ENCODE data around the gene GLIS2.
A peak's percentile ranks its signal among the peaks of the same experiment; 100 is the strongest.

The GLIS2 gene

DNA sequence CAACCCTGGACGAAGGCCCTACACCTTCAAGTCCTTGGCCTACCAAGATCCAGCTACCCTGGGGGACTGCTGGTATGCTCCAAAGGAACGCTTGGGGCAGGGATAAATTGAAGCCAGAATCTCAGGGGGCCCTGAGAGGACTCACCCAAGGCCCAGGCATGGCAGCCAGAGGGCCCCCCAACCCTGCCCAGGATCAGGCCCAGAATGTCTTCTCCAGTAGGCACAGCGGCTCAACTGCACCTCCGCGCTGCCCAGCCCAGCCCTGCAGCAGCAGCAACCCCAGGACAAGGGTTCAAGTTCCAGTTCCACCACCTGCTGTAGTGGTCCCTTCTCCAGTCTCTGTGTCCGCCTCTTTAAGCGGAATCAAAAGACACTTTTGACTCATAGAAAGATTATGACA is 45.3 kb upstream of the GLIS2 start:
- TF ChIP-seq, protein P1, sequence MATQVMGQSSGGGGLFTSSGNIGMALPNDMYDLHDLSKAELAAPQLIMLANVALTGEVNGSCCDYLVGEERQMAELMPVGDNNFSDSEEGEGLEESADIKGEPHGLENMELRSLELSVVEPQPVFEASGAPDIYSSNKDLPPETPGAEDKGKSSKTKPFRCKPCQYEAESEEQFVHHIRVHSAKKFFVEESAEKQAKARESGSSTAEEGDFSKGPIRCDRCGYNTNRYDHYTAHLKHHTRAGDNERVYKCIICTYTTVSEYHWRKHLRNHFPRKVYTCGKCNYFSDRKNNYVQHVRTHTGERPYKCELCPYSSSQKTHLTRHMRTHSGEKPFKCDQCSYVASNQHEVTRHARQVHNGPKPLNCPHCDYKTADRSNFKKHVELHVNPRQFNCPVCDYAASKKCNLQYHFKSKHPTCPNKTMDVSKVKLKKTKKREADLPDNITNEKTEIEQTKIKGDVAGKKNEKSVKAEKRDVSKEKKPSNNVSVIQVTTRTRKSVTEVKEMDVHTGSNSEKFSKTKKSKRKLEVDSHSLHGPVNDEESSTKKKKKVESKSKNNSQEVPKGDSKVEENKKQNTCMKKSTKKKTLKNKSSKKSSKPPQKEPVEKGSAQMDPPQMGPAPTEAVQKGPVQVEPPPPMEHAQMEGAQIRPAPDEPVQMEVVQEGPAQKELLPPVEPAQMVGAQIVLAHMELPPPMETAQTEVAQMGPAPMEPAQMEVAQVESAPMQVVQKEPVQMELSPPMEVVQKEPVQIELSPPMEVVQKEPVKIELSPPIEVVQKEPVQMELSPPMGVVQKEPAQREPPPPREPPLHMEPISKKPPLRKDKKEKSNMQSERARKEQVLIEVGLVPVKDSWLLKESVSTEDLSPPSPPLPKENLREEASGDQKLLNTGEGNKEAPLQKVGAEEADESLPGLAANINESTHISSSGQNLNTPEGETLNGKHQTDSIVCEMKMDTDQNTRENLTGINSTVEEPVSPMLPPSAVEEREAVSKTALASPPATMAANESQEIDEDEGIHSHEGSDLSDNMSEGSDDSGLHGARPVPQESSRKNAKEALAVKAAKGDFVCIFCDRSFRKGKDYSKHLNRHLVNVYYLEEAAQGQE (IDR thresholded peaks at IDR 0.05; ENCODE audit: insufficient replicate concordance, low read depth) = no peak
- no peak for TF ChIP-seq CTCF (IDR thresholded peaks at IDR 0.05; ENCODE audit: insufficient read depth, low read length)
- Histone ChIP-seq H3K4me3 (replicated peaks; ENCODE audit: insufficient read depth, low read length) (peak overlapping the region; percentile 74), H3K27me3 (ENCODE audit: insufficient read depth, poor library complexity, severe bottlenecking) (no peaks in the 10 kb centered on the region), H3K27ac (replicated peaks) (peak overlapping the region; percentile 99)
- no peak for DNase-seq (ENCODE audit: low read depth in 1 of 2, low spot score in 1 of 2)

GRCh38 chr16:4271176-4272113 is 44.4 kb upstream of the GLIS2 start:
- TF ChIP-seq GABPA (IDR thresholded peaks at IDR 0.05; ENCODE audit: low read depth) (no peak), POLR2AphosphoS5 (IDR thresholded peaks at IDR 0.05; ENCODE audit: low read depth) (peak; percentile 95)
- TF ChIP-seq, protein P1 (IDR thresholded peaks at IDR 0.05; ENCODE audit: insufficient replicate concordance, low read depth) = peak; percentile 19
- H3K4me3 ChIP-seq (replicated peaks; ENCODE audit: insufficient read depth, low read length) = peak overlapping the region; percentile 74
- H3K27ac ChIP-seq (replicated peaks) = peak overlapping the region; percentile 99
- DNase-seq (ENCODE audit: low read depth in 1 of 2, low spot score in 1 of 2) = peak; percentile 89 to 96
- no peaks in the 10 kb centered on the region for H3K27me3 ChIP-seq (ENCODE audit: insufficient read depth, poor library complexity, severe bottlenecking)

- H3K27ac ChIP-seq (replicated peaks) = peak overlapping the region; percentile 99
- peak; percentile 91 for TF ChIP-seq SPI1 (IDR thresholded peaks at IDR 0.05; ENCODE audit: borderline replicate concordance, low read depth)
- TF ChIP-seq, protein P1 (IDR thresholded peaks at IDR 0.05; ENCODE audit: insufficient replicate concordance, low read depth) = peak; percentile 12
- TF ChIP-seq CTCF (IDR thresholded peaks at IDR 0.05; ENCODE audit: insufficient read depth, low read length) = no peak
- no peak; the same call in 1 of the 2 replicates for TF ChIP-seq POLR2AphosphoS5 (IDR thresholded peaks at IDR 0.05; ENCODE audit: low read depth)
- no peak for TF ChIP-seq GABPA (IDR thresholded peaks at IDR 0.05; ENCODE audit: low read depth)
- DNase-seq (ENCODE audit: low read depth in 1 of 2, low spot score in 1 of 2) = peak; percentile 78 to 79
- H3K27me3 ChIP-seq (ENCODE audit: insufficient read depth, poor library complexity, severe bottlenecking) = no peaks in the 10 kb centered on the region
- H3K4me3 ChIP-seq (replicated peaks; ENCODE audit: insufficient read depth, low read length) = peak overlapping the region; percentile 74
Observed at GRCh38 chr16:4272114-4272956, 43.5 kb upstream of the GLIS2 start.

Measured in HL-60 (cell line).